Keratinocyte (primary cell): Measurements from ENCODE around the gene LST1. TPM values are rescaled to one million over a fixed set of nuclear protein-coding genes. Genes with fewer than 3 reads are reported as not detected.

Experiments used
- DNase-seq: peaks from one replicate; pipeline ENCODE4 v3.0.0-alpha.2; 2011; ENCODE audit warnings: low read depth, missing footprints, low spot score
- FAIRE-seq: peaks from 2 replicates; lab custom pipeline; 2011; peaks lifted over from hg19 to GRCh38; lab: Jason Lieb, UNC
- H2AFZ ChIP-seq: 2 replicates; pipeline ENCODE4 v1.6.0; 2012; ENCODE audit warnings: low read length, control low read depth, inconsistent platforms; ENCODE audit not compliant: control insufficient read depth
- H3K27ac ChIP-seq: 2 replicates; pipeline ENCODE4 v1.5.1; 2011; ENCODE audit warnings: low read length; ENCODE audit not compliant: control insufficient read depth, insufficient read depth
- H3K27me3 ChIP-seq: 3 replicates; pipeline ENCODE4 v1.6.0; 2011; ENCODE audit warnings: low read length; ENCODE audit not compliant: control insufficient read depth, insufficient read depth; ENCODE audit errors: extremely low read depth
- H3K36me3 ChIP-seq, 2 experiments: 2 replicates in 1 of 2; 3 replicates in 1 of 2; pipeline ENCODE4 v1.5.1; 2011; ENCODE audit warnings: low read length in 2 of 2, mild to moderate bottlenecking in 1 of 2; ENCODE audit not compliant: control insufficient read depth in 2 of 2, insufficient read depth in 2 of 2; ENCODE audit errors: extremely low read depth in 1 of 2
- H3K4me1 ChIP-seq: 3 replicates; pipeline ENCODE4 v1.5.1; 2011; ENCODE audit warnings: low read length; ENCODE audit not compliant: control insufficient read depth, insufficient read depth; ENCODE audit errors: extremely low read depth
- H3K4me2 ChIP-seq: 3 replicates; pipeline ENCODE4 v1.6.0; 2011; ENCODE audit warnings: low read depth, low read length; ENCODE audit not compliant: control insufficient read depth, insufficient read depth; ENCODE audit errors: extremely low read depth
- H3K4me3 ChIP-seq, 3 experiments: fragments of 200-600 bp in 1 of 3; sonication (generic) in 1 of 3; 2 replicates in 2 of 3; 3 replicates in 1 of 3; pipeline ENCODE4 v1.5.1; 2011 to 2016; ENCODE audit warnings: low read length in 3 of 3, mild to moderate bottlenecking in 3 of 3, control low read depth in 2 of 3, inconsistent platforms in 1 of 3, low read depth in 1 of 3, mixed read lengths in 1 of 3, mixed run types in 1 of 3, moderate library complexity in 1 of 3; ENCODE audit not compliant: control insufficient read depth in 2 of 3, insufficient read depth in 2 of 3; ENCODE audit errors: extremely low read depth in 1 of 3
- H3K79me2 ChIP-seq: 2 replicates; pipeline ENCODE4 v1.6.0; 2012; ENCODE audit warnings: low read length; ENCODE audit not compliant: control insufficient read depth, insufficient read depth
- H3K9ac ChIP-seq: 3 replicates; pipeline ENCODE4 v1.6.0; 2011; ENCODE audit warnings: low read length; ENCODE audit not compliant: control insufficient read depth, insufficient read depth; ENCODE audit errors: extremely low read depth
- H3K9me1 ChIP-seq: 3 replicates; pipeline ENCODE4 v1.6.0; 2011; ENCODE audit warnings: low read length; ENCODE audit not compliant: control insufficient read depth, insufficient read depth; ENCODE audit errors: extremely low read depth
- H3K9me3 ChIP-seq: 2 replicates; pipeline ENCODE4 v1.5.1; 2012; ENCODE audit warnings: low read depth, low read length; ENCODE audit not compliant: control insufficient read depth
- H4K20me1 ChIP-seq: 3 replicates; pipeline ENCODE4 v1.6.0; 2011; ENCODE audit warnings: low read length; ENCODE audit not compliant: control insufficient read depth, insufficient read depth; ENCODE audit errors: extremely low read depth
- CTCF ChIP-seq, 3 experiments: IDR thresholded peaks in 1 of 3; conservative IDR thresholded peaks in 1 of 3; optimal IDR thresholded peaks in 1 of 3; 2 replicates in 2 of 3; 3 replicates in 1 of 3; pipeline versions ENCODE3 to v1.5.1; 2011; ENCODE audit warnings: low read length in 3 of 3, mild to moderate bottlenecking in 3 of 3, moderate library complexity in 2 of 3, control low read depth in 1 of 3, inconsistent platforms in 1 of 3; ENCODE audit not compliant: insufficient read depth in 2 of 3; ENCODE audit errors: extremely low read depth in 1 of 3
- EZH2 ChIP-seq: IDR thresholded peaks from one replicate; pipeline ENCODE4 v1.6.1; 2012; ENCODE audit warnings: inconsistent platforms, mild to moderate bottlenecking, low read length, moderate library complexity
- dilution Hi-C: fragments of 300-500 bp; cut with MboI; formaldehyde crosslinking; loops from one replicate; pipeline ENCODE4 v1.7.0; 2020; ENCODE audit warnings: low sequenced_read_pairs; ENCODE audit not compliant: extremely low pct_ligation_motif_present
- polyA plus RNA-seq, 5 experiments: library from polyadenylated mRNA; depleted of rRNA in 3 of 5; stranded (reverse) in 3 of 5; stranded (forward) in 1 of 5; unstranded in 1 of 5; fragments of >200 nt; gene quantifications; 1 replicate in 1 of 5; 2 replicates in 3 of 5; 3 replicates in 1 of 5; pipeline versions ENCODE4 v1.2.1 to v1.2.3, GENCODE V29; 2011 to 2012; ENCODE audit warnings: missing spikeins in 2 of 5, low read depth in 1 of 5, low replicate concordance in 1 of 5

LST1 gene
- polyA plus RNA-seq, 1 donor (not counting 4 experiments of a cell fraction or from before 2014, with no cell fraction given): not detected

GRCh38 chr6:31632279-31632946 is 46.3 kb downstream of the LST1 start:
- H2AFZ ChIP-seq: no peak overlapping the region
- dilution Hi-C loops: no loop called here
- FAIRE-seq: no peak

GRCh38 chr6:31633447-31633846 is 47.4 kb downstream of the LST1 start:
- H3K4me1 ChIP-seq: no peaks in the 10 kb centered on the region
- H4K20me1 ChIP-seq: peaks cover 7% of the 10 kb centered on the region
- H3K27me3 ChIP-seq: no peaks in the 10 kb centered on the region
- H3K27ac ChIP-seq: no peak overlapping the region
- no peak overlapping the region for H2AFZ ChIP-seq
- no peak for DNase-seq
- no peak overlapping the region for H3K4me2 ChIP-seq
- H3K36me3 ChIP-seq: peaks cover 74 to 81% of the 10 kb centered on the region in 2 experiments
- FAIRE-seq: no peak
- H3K9me1 ChIP-seq: no peaks in the 10 kb centered on the region
- no peaks in the 10 kb centered on the region for H3K9me3 ChIP-seq
- peaks cover 33% of the 10 kb centered on the region for H3K79me2 ChIP-seq
- no peak overlapping the region for H3K9ac ChIP-seq
- TF ChIP-seq EZH2 (no peak), CTCF (optimal IDR thresholded peaks at IDR 0.05 in 1 of 3, IDR thresholded peaks at IDR 0.05 in 1 of 3, conservative IDR thresholded peaks at IDR 0.05 in 1 of 3; ENCODE audit: extremely low read depth in 1 of 3, insufficient read depth in 2 of 3, low read length in 3 of 3) (no peak)
- dilution Hi-C loops: no loop called here
- no peak overlapping the region for H3K4me3 ChIP-seq

More at GRCh38 chr6:31632279-31632946, 46.3 kb downstream of the LST1 start:
- Histone ChIP-seq H3K27ac (no peak overlapping the region), H3K79me2 (peaks cover 40% of the 10 kb centered on the region), H4K20me1 (peaks cover 11% of the 10 kb centered on the region), H3K9ac (no peak overlapping the region), H3K9me3 (no peaks in the 10 kb centered on the region), H3K36me3 (peaks cover 79 to 88% of the 10 kb centered on the region in 2 experiments), H3K9me1 (no peaks in the 10 kb centered on the region), H3K27me3 (no peaks in the 10 kb centered on the region), H3K4me3 (no peak overlapping the region), H3K4me1 (no peaks in the 10 kb centered on the region), H3K4me2 (no peak overlapping the region)
- TF ChIP-seq EZH2 (no peak), CTCF (optimal IDR thresholded peaks at IDR 0.05 in 1 of 3, IDR thresholded peaks at IDR 0.05 in 1 of 3, conservative IDR thresholded peaks at IDR 0.05 in 1 of 3; ENCODE audit: extremely low read depth in 1 of 3, insufficient read depth in 2 of 3, low read length in 3 of 3) (no peak)
- DNase-seq: no peak
